SK-MEL-5 (cell line): ENCODE results near the gene FAF1. TPM values are rescaled to one million over a fixed set of nuclear protein-coding genes. Genes with fewer than 3 reads are reported as not detected.
A peak's percentile ranks its signal among the peaks of the same experiment; 100 is the strongest.
"Not testable (repeated sequence)": the region's sequence is repeated elsewhere in the genome, so short reads cannot be mapped to it uniquely, and the experiment has no call there.

ENCODE experiments used
- DNase-seq: peaks from one replicate; pipeline ENCODE4 v3.0.0-alpha.2; 2016; ENCODE audit warnings: low read depth, low spot score
- in situ Hi-C: cut with HindIII; loops from 2 replicates; pipeline ENCODE4 v1.10.0; 2016; ENCODE audit warnings: low sequenced_read_pairs, high pct_unique_total_duplicates, low pct_unique_long_range_greater_than_20kb
- total RNA-seq: library from RNA; depleted of rRNA; stranded (reverse); fragments of >200 nt; shearing (Covaris generic); gene quantifications from 2 replicates; pipeline ENCODE4 v1.2.3, GENCODE V29; 2014

The FAF1 gene
- total RNA-seq, 1 experiment from 2014 or later = 73.3 TPM

- DNase-seq = no peak
- in situ Hi-C loops = no loop called here
These were observed 113.7 kb downstream of the FAF1 start for GRCh38 chr1:50846224-50846839.

- no peak for DNase-seq
- in situ Hi-C loops = no loop called here
These were observed 118.2 kb downstream of the FAF1 start for GRCh38 chr1:50841791-50842387.

- in situ Hi-C loops = no loop called here
- DNase-seq = no peak
These were observed 124.0 kb downstream of the FAF1 start for GRCh38 chr1:50836117-50836516.

- no peak for DNase-seq
- in situ Hi-C loops = no loop called here
These were observed 126.9 kb downstream of the FAF1 start for GRCh38 chr1:50833216-50833615.

- no peak for DNase-seq
- in situ Hi-C loops = no loop called here
These were observed 127.9 kb downstream of the FAF1 start for GRCh38 chr1:50832167-50832566.

GRCh38 chr1:50831300-50832061 lies 128.6 kb downstream of the FAF1 start:
- no peak for DNase-seq
- in situ Hi-C loops = no loop called here

GRCh38 chr1:50830621-50831020 lies 129.4 kb downstream of the FAF1 start:
- in situ Hi-C loops = no loop called here
- DNase-seq = no peak

GRCh38 chr1:50829014-50829958 lies 130.8 kb downstream of the FAF1 start:
- in situ Hi-C loops = no loop called here
- DNase-seq = peak; percentile 21

- in situ Hi-C loops = no loop called here
- no peak for DNase-seq
These were observed 132.5 kb downstream of the FAF1 start for GRCh38 chr1:50827546-50827945.

GRCh38 chr1:50826792-50827191 lies 133.3 kb downstream of the FAF1 start:
- in situ Hi-C loops, DNase-seq: not testable (repeated sequence)

GRCh38 chr1:50822035-50822776 lies 137.9 kb downstream of the FAF1 start:
- no peak for DNase-seq
- in situ Hi-C loops = no loop called here

- in situ Hi-C loops = no loop called here
These were observed 139.5 kb downstream of the FAF1 start for GRCh38 chr1:50820545-50820944.

GRCh38 chr1:50812346-50812745 lies 147.7 kb downstream of the FAF1 start:
- no peak for DNase-seq
- in situ Hi-C loops = no loop called here

More at GRCh38 chr1:50820545-50820944, 139.5 kb downstream of the FAF1 start:
- no peak for DNase-seq

- DNase-seq = no peak
- in situ Hi-C loops = no loop called here
These were observed 151.8 kb downstream of the FAF1 start for GRCh38 chr1:50808296-50808695.

GRCh38 chr1:50796272-50796671 lies 163.8 kb downstream of the FAF1 start:
- in situ Hi-C loops = no loop called here
- no peak for DNase-seq

GRCh38 chr1:50793521-50793920 lies 166.5 kb downstream of the FAF1 start:
- in situ Hi-C loops = no loop called here
- no peak for DNase-seq

GRCh38 chr1:50787266-50787665 lies 172.8 kb downstream of the FAF1 start:
- in situ Hi-C loops = no loop called here
- no peak for DNase-seq
